ENCODE measurements around the gene HAAO.

The HAAO gene

GRCh38 chr2:42757981-42758740 is 34.2 kb downstream of the HAAO start:
- H3K9ac ChIP-seq (ENCODE audit: low read length) = no peak overlapping the region
- TF ChIP-seq, protein P1, sequence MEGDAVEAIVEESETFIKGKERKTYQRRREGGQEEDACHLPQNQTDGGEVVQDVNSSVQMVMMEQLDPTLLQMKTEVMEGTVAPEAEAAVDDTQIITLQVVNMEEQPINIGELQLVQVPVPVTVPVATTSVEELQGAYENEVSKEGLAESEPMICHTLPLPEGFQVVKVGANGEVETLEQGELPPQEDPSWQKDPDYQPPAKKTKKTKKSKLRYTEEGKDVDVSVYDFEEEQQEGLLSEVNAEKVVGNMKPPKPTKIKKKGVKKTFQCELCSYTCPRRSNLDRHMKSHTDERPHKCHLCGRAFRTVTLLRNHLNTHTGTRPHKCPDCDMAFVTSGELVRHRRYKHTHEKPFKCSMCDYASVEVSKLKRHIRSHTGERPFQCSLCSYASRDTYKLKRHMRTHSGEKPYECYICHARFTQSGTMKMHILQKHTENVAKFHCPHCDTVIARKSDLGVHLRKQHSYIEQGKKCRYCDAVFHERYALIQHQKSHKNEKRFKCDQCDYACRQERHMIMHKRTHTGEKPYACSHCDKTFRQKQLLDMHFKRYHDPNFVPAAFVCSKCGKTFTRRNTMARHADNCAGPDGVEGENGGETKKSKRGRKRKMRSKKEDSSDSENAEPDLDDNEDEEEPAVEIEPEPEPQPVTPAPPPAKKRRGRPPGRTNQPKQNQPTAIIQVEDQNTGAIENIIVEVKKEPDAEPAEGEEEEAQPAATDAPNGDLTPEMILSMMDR (IDR thresholded peaks at IDR 0.05; ENCODE audit: low read depth, low read length) = no peak
- TF ChIP-seq EZH2phosphoT487 (IDR thresholded peaks at IDR 0.05; ENCODE audit: low read depth) = no peak
- no peak overlapping the region for H3K27ac ChIP-seq (ENCODE audit: low read length)
- H3K4me2 ChIP-seq (ENCODE audit: low read length) = no peak overlapping the region
- H3K9me3 ChIP-seq (ENCODE audit: insufficient read depth, low read length) = no peaks in the 10 kb centered on the region
- no peaks in the 10 kb centered on the region for H3K79me2 ChIP-seq (ENCODE audit: low read length)
- peaks cover 9% of the 10 kb centered on the region for H3K36me3 ChIP-seq (replicated peaks; ENCODE audit: low read depth, low read length)
- no peaks in the 10 kb centered on the region for H4K20me1 ChIP-seq (ENCODE audit: insufficient read depth, low read length)
- H3K4me1 ChIP-seq (ENCODE audit: low read length) = peaks cover 37% of the 10 kb centered on the region
- H3K4me3 ChIP-seq (ENCODE audit: low read length) = no peak overlapping the region
- H3K27me3 ChIP-seq (ENCODE audit: low read depth, low read length) = no peaks in the 10 kb centered on the region
- H2AFZ ChIP-seq (ENCODE audit: low read depth, low read length) = no peak overlapping the region

DNA sequence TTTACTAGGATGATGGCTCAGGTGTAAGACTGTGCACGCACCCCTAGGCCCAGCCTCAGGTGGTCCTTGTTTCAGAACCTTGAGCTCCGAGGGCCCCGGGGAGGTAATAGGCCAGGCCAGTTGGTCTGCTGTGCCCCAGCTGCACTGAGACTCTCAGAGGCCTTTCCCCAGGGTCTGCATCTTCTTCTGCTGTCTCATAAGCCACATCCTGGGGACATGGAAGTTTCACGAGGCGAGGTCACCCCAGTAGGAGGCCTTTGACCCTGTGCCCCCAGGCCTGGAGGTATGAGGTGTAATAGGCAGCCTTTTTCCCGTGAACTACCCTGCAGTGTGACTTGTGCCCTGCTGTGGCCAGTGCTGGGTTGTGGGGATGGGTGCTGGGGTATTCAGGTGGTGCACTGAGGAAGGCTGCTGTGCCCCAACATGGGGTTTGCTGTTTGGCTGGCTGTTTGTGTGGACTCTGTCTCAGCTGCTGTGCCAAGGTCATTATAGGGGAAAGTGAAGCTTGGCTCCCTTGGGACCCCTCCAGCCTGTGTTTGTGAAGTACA is 35.3 kb downstream of the HAAO start:
- peaks cover 9% of the 10 kb centered on the region for H3K36me3 ChIP-seq (replicated peaks; ENCODE audit: low read depth, low read length)
- no peak overlapping the region for H2AFZ ChIP-seq (ENCODE audit: low read depth, low read length)
- TF ChIP-seq, protein P1 (IDR thresholded peaks at IDR 0.05; ENCODE audit: low read depth, low read length) = no peak
- TF ChIP-seq EZH2phosphoT487 (IDR thresholded peaks at IDR 0.05; ENCODE audit: low read depth) = no peak
- H4K20me1 ChIP-seq (ENCODE audit: insufficient read depth, low read length) = no peaks in the 10 kb centered on the region
- no peak overlapping the region for H3K4me3 ChIP-seq (ENCODE audit: low read length)
- no peak overlapping the region for H3K27ac ChIP-seq (ENCODE audit: low read length)
- H3K4me2 ChIP-seq (ENCODE audit: low read length) = no peak overlapping the region
- H3K9ac ChIP-seq (ENCODE audit: low read length) = no peak overlapping the region
- no peaks in the 10 kb centered on the region for H3K79me2 ChIP-seq (ENCODE audit: low read length)
- no peaks in the 10 kb centered on the region for H3K27me3 ChIP-seq (ENCODE audit: low read depth, low read length)
- H3K4me1 ChIP-seq (ENCODE audit: low read length) = peaks cover 48% of the 10 kb centered on the region
- H3K9me3 ChIP-seq (ENCODE audit: insufficient read depth, low read length) = no peaks in the 10 kb centered on the region

DNA sequence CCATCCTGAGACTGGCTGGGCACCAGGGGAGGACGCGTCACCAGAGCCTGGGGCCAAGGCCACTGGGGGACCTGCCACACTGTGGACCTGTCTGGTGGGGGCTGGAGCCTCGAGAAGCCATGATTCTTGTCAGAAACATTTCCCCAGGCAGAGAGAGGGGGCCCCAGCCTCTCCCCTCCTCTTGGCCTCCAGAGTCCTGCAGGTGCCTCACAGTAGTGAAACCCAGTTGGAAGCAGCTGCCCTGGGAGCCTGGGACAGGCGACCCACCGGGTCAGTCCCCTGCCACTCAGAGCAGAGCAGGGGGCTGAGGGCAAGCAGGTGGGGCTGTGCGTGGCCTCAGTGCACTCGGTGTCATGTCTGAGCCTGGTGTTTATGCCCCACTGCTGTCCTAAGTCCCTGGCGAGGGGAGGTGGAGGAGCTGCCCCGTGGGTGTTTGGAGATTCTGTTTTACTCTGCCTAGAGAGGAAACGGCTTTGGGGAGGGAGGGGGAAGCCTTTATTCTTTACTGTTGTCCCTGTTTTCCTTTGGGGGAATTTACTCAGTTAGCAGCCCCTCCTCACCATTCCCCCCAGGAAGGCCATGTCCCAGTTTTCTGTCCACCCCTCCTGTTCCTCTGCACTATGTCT is 36.1 kb downstream of the HAAO start:
- H2AFZ ChIP-seq (ENCODE audit: low read depth, low read length) = no peak overlapping the region
- no peaks in the 10 kb centered on the region for H3K79me2 ChIP-seq (ENCODE audit: low read length)
- no peaks in the 10 kb centered on the region for H3K27me3 ChIP-seq (ENCODE audit: low read depth, low read length)
- no peak overlapping the region for H3K9ac ChIP-seq (ENCODE audit: low read length)
- peaks cover 56% of the 10 kb centered on the region for H3K4me1 ChIP-seq (ENCODE audit: low read length)
- H3K9me3 ChIP-seq (ENCODE audit: insufficient read depth, low read length) = no peaks in the 10 kb centered on the region
- H4K20me1 ChIP-seq (ENCODE audit: insufficient read depth, low read length) = no peaks in the 10 kb centered on the region
- peak overlapping the region; percentile 23; the same call in 1 of the 2 replicates for H3K4me2 ChIP-seq (ENCODE audit: low read length)
- H3K36me3 ChIP-seq (replicated peaks; ENCODE audit: low read depth, low read length) = peaks cover 9% of the 10 kb centered on the region
- H3K4me3 ChIP-seq (ENCODE audit: low read length) = no peak overlapping the region
- TF ChIP-seq EZH2phosphoT487 (IDR thresholded peaks at IDR 0.05; ENCODE audit: low read depth) = no peak
- TF ChIP-seq, protein P1 (IDR thresholded peaks at IDR 0.05; ENCODE audit: low read depth, low read length) = no peak
- H3K27ac ChIP-seq (ENCODE audit: low read length) = no peak overlapping the region

DNA sequence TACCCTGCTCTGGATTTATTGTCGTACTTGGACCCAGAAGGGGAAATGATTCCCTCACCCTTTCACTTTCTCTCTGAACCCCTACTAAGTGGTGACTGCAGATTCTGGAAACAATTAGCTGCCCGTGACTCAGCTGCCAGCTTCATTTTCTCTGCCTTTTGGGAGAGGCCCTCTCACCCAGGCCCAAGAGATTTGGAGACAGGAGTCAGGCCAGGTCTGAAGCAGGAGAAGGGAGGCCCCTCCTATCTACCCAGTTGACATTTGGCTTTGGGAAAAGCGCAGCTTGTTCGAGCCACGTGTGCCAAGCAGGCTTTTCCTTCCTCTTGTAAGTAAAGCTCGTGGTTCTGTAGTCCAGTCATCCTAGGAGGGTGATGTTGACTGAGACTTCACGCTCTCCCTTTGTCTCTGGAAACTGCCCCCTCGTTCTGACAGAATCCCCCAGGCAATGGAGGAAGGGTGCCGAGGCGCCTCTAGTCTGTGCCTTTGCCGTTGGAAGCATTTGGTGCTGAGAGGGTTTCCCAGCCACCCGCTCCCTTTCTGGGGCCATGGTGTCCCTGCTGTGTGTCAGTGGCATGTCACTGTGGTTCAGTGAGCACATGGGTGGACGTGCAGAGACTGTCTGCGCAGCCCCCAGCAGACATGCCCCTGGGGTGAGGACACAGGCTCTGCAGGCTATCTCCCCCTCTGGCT is 37.0 kb downstream of the HAAO start:
- H4K20me1 ChIP-seq (ENCODE audit: insufficient read depth, low read length) = no peaks in the 10 kb centered on the region
- no peaks in the 10 kb centered on the region for H3K27me3 ChIP-seq (ENCODE audit: low read depth, low read length)
- H3K4me3 ChIP-seq (ENCODE audit: low read length) = peak overlapping the region; percentile 15; the same call in 1 of the 2 replicates
- H3K79me2 ChIP-seq (ENCODE audit: low read length) = no peaks in the 10 kb centered on the region
- H3K36me3 ChIP-seq (replicated peaks; ENCODE audit: low read depth, low read length) = peaks cover 9% of the 10 kb centered on the region
- H3K9ac ChIP-seq (ENCODE audit: low read length) = peak overlapping the region; percentile 29; the same call in 1 of the 2 replicates
- H3K4me2 ChIP-seq (ENCODE audit: low read length) = peak overlapping the region; percentile 69
- no peak for TF ChIP-seq EZH2phosphoT487 (IDR thresholded peaks at IDR 0.05; ENCODE audit: low read depth)
- TF ChIP-seq, protein P1 (IDR thresholded peaks at IDR 0.05; ENCODE audit: low read depth, low read length) = no peak
- no peaks in the 10 kb centered on the region for H3K9me3 ChIP-seq (ENCODE audit: insufficient read depth, low read length)
- no peak overlapping the region for H2AFZ ChIP-seq (ENCODE audit: low read depth, low read length)
- H3K4me1 ChIP-seq (ENCODE audit: low read length) = peaks cover 65% of the 10 kb centered on the region
- peak overlapping the region; percentile 76 for H3K27ac ChIP-seq (ENCODE audit: low read length)
